MM.1S (cell line): ENCODE results near the gene CDK6.

ENCODE experiments used
- EZH2 ChIP-seq: fragments of 300-600 bp; sonication (generic); optimal IDR thresholded peaks from 2 replicates; pipeline ENCODE3; 2017; ENCODE audit warnings: low read depth, mild to moderate bottlenecking, antibody characterized with exemption, low read length, mixed read lengths
- EZH2phosphoT487 ChIP-seq: fragments of 300-600 bp; sonication (generic); IDR thresholded peaks from 2 replicates; pipeline ENCODE4 v1.6.1; 2018; ENCODE audit warnings: antibody characterized with exemption, low read length
- TF ChIP-seq, protein P1 (sequence below): fragments of 300-600 bp; sonication (generic); IDR thresholded peaks from 2 replicates; pipeline ENCODE4 v1.5.1; 2016; ENCODE audit warnings: antibody characterized with exemption, low read length, mixed read lengths

DNA sequence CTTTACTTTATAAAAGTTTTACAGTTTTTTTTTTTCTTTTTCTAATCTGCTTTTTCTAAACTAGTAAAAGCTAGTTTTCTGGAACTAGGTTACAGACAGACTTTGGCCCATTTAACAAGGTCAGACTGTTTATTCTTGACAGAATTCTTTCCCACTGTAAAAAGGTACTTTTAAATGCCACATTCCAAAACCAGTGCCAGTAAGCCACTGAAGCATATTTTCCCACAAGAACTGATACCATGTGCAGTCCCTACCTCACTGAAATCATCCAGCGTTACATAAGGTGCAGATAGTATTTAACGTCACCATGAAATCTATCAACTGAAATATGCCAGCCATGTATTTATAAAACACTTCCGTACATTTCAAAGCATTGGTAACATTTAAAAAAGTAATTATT is 121.6 kb downstream of the CDK6 start:
- TF ChIP-seq, protein P1, sequence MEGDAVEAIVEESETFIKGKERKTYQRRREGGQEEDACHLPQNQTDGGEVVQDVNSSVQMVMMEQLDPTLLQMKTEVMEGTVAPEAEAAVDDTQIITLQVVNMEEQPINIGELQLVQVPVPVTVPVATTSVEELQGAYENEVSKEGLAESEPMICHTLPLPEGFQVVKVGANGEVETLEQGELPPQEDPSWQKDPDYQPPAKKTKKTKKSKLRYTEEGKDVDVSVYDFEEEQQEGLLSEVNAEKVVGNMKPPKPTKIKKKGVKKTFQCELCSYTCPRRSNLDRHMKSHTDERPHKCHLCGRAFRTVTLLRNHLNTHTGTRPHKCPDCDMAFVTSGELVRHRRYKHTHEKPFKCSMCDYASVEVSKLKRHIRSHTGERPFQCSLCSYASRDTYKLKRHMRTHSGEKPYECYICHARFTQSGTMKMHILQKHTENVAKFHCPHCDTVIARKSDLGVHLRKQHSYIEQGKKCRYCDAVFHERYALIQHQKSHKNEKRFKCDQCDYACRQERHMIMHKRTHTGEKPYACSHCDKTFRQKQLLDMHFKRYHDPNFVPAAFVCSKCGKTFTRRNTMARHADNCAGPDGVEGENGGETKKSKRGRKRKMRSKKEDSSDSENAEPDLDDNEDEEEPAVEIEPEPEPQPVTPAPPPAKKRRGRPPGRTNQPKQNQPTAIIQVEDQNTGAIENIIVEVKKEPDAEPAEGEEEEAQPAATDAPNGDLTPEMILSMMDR, result no peak
- TF ChIP-seq EZH2 (no peak), EZH2phosphoT487 (no peak)
